ENCODE measurements around the gene ESF1. TPM values are rescaled to one million over a fixed set of nuclear protein-coding genes. Genes with fewer than 3 reads are reported as not detected.

Gene ESF1
- total RNA-seq, 2 donors from 2014 or later, result 12.2 to 13.2 TPM

DNA sequence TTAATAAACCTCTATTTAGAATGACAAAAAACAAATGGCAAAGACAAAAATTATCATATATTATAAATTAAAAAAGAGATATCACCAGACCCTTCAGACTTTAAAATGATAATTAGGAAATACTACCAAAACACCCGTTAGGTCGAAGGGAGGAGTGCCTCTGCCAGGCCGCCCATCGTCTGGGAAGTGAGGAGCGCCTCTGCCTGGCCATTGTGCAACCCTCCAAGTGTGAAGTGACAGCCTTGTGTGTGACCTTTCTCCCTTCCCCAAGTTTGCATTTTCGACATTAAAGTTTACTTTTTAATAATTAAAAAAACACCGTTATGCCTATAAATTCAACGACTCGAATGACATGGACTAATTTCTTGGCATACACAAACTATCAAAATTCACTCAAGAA lies 81.5 kb downstream of the ESF1 start:
- no peak overlapping the region for H3K4me3 Mint-ChIP-seq
- H3K27ac Mint-ChIP-seq, result no peak overlapping the region
- H3K9me3 Mint-ChIP-seq, result no peaks in the 10 kb centered on the region
- ATAC-seq (replicated peaks in 1 of 2) (no peak), DNase-seq (no peak)
- H3K27me3 Mint-ChIP-seq (ENCODE audit: low read depth), result no peaks in the 10 kb centered on the region
- no peaks in the 10 kb centered on the region for H3K4me1 Mint-ChIP-seq (ENCODE audit: low read depth)
- H3K36me3 Mint-ChIP-seq (ENCODE audit: insufficient read depth in 2 of 2), result no peaks in the 10 kb centered on the region

DNA sequence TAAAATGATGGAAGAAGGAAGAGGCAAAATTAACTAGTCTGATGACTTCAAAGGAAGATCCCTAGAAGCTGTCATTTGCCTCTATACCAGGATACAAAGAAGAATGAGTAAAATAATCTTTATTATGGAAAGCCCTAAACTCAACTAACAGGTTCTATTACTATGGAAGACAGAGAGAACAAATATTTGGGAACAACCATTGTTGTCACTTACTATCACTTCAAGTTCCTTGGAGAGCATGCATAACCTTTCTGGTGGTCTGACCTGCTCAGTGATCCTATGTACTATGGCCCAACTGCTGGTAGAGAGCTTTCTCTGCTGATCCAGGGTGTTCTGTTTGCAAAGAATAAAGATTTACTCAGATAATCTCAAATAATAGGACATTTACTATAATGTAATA lies 83.2 kb downstream of the ESF1 start:
- no peaks in the 10 kb centered on the region for H3K4me1 Mint-ChIP-seq (ENCODE audit: low read depth)
- H3K27me3 Mint-ChIP-seq (ENCODE audit: low read depth), result peaks cover 4% of the 10 kb centered on the region
- no peak overlapping the region for H3K27ac Mint-ChIP-seq
- DNase-seq (no peak), ATAC-seq (replicated peaks in 1 of 2) (no peak)
- no peaks in the 10 kb centered on the region for H3K36me3 Mint-ChIP-seq (ENCODE audit: insufficient read depth in 2 of 2)
- no peak overlapping the region for H3K4me3 Mint-ChIP-seq
- no peaks in the 10 kb centered on the region for H3K9me3 Mint-ChIP-seq

DNA sequence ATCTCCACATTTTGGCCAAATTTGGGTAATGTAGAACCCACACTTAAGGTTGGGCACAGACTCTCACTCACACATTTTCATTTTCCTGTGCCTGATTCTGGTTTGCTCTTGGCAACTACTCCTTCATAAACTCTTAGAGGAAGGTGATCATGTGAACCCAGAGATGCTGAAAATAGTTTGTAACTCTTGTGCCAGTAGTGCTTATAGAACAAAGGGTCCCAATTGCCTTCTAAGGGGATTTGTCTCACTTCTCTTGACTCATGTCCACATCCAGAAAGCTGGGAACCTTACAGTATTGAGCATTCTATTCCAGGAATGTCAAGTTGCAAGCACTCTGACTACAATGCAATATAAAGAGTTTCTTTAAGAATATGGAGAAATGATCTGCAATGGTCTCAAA lies 84.0 kb downstream of the ESF1 start:
- Mint-ChIP-seq H3K9me3 (no peaks in the 10 kb centered on the region), H3K4me3 (no peak overlapping the region), H3K27ac (no peak overlapping the region), H3K36me3 (ENCODE audit: insufficient read depth in 2 of 2) (no peaks in the 10 kb centered on the region), H3K4me1 (ENCODE audit: low read depth) (no peaks in the 10 kb centered on the region), H3K27me3 (ENCODE audit: low read depth) (peaks cover 10% of the 10 kb centered on the region)
- DNase-seq (no peak), ATAC-seq (replicated peaks in 1 of 2) (no peak)

DNA sequence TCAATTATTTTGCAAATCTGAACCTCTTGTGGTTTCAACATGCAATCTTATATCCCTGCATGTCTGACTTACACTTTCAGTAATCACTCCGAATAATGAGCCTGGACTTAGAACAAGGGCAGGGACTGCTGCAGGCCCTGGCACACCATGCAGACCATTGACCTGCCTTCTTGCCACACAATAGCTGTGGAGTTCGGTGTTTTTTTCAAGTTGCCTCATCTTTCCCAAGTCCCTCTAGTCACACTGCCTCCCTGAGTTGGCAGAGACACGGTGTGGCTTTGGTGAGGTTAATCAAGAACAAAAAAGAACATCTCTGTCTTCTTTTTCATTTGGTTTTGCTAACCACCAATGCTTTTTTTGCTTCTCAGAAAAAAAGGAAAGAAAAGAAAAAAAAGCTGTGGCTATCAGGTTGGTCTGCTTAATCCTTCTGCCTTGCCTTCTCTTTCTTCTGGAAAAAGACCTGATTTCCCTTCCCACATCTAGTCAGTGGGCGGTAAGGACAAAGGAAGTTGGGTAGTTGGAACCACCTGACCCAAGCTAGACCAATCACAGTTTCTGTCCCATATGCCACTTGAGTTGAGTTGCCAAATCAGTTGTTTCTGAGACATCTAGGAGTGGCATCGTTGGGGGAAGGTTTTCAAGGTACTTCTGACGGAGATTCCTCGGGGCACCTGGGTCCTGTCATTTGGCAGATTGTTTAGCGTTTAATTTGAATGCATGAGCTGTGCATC lies 90.1 kb downstream of the ESF1 start:
- DNase-seq, result no peak
- no peaks in the 10 kb centered on the region for H3K4me1 Mint-ChIP-seq (ENCODE audit: low read depth)
- no peaks in the 10 kb centered on the region for H3K9me3 Mint-ChIP-seq
- no peaks in the 10 kb centered on the region for H3K36me3 Mint-ChIP-seq (ENCODE audit: insufficient read depth in 2 of 2)
- no peak overlapping the region for H3K27ac Mint-ChIP-seq
- H3K27me3 Mint-ChIP-seq (ENCODE audit: low read depth), result peaks cover 10% of the 10 kb centered on the region
- ATAC-seq (replicated peaks in 1 of 2), result no peak
- no peak overlapping the region for H3K4me3 Mint-ChIP-seq

DNA sequence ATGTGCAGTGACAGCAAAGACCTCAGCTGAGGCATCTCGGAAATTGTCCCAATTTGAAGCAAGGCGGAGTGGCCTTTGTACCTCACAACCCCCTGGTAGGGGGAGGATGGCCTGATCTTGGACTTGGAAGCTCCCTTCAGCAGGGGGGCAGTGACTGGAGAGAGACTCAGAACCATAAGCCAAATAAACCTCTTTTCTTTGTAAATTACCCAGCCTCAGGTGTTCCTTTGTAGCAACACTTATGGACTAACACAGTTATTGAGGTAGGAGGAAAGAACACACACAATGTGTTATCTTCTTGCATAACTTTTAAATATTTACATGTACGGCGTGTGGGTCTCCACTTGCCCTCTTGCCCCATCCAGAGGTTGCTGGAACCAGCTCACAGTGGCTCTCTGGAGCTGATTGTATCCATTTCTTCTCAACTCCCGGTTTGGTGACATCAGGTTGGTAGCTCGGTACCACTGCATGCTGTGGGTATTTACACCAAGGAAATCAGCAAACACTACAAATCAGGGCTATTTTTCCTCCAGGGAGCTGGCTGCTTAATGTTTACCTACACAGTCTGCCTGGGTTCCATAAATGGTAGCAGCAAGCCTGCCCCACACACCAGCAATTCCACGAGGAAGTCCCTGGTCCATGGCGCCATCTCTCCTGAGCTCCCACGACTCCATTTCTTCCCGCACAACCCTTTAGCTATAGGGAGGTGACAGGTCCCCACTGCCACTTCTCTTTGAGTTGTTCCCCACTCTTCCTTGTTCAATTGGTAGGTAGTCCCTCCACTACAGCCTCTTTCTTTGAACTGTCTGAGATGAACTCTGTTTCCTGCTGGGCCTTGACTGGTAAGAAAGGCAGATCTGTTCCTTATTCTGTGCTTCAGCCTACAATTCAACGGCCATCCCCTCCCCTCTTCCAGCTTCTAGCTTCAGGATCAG lies 91.7 kb downstream of the ESF1 start:
- H3K27me3 Mint-ChIP-seq (ENCODE audit: low read depth), result peaks cover 16% of the 10 kb centered on the region
- no peaks in the 10 kb centered on the region for H3K36me3 Mint-ChIP-seq (ENCODE audit: insufficient read depth in 2 of 2)
- H3K4me1 Mint-ChIP-seq (ENCODE audit: low read depth), result no peaks in the 10 kb centered on the region
- H3K4me3 Mint-ChIP-seq, result no peak overlapping the region
- H3K27ac Mint-ChIP-seq, result no peak overlapping the region
- DNase-seq (no peak), ATAC-seq (replicated peaks in 1 of 2) (no peak)
- no peaks in the 10 kb centered on the region for H3K9me3 Mint-ChIP-seq

DNA sequence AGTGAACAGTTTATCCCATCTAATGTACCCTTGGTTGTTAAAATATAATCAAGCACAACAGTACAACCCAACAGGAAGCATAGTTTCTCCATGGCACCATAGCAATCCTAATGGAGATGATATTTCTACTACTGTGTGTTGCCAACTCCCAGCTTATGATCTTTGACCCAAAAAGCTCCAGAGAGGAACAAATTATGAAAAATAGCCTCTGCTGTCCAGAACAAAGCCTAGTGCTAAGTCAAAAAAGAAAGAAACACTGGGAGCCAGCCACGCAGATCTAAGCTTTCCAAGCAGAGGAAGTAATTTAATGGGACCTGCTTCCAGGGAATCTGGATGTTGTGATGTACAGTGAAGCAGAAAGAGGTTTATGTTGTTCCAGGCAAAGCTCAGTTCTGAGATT lies 93.8 kb downstream of the ESF1 start:
- no peak overlapping the region for H3K4me3 Mint-ChIP-seq
- no peak for DNase-seq
- H3K9me3 Mint-ChIP-seq, result no peaks in the 10 kb centered on the region
- no peaks in the 10 kb centered on the region for H3K36me3 Mint-ChIP-seq (ENCODE audit: insufficient read depth in 2 of 2)
- H3K4me1 Mint-ChIP-seq (ENCODE audit: low read depth), result no peaks in the 10 kb centered on the region
- ATAC-seq (replicated peaks in 1 of 2), result no peak
- H3K27me3 Mint-ChIP-seq (ENCODE audit: low read depth), result peaks cover 6% of the 10 kb centered on the region
- no peak overlapping the region for H3K27ac Mint-ChIP-seq

DNA sequence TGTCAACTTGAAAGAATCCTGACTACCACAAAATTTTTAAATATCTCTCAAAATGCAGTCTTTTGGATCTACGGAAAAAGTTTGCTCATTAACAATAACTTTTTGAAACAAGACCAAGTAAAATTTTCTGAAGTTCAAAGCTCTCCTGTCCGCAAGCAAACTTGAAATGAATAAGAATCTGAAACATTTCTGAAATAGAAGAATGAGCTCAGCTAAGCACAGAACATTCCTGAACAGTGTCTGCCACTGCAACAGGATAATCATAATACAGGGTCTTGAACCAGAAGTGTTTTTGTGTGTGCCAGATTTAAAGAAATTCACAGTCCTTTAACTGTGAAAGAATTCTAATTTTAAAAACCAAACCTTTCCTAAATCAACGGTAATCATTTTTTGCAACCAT lies 96.9 kb downstream of the ESF1 start:
- Mint-ChIP-seq H3K4me3 (no peak overlapping the region), H3K27me3 (ENCODE audit: low read depth) (peaks cover 21% of the 10 kb centered on the region), H3K9me3 (no peaks in the 10 kb centered on the region), H3K4me1 (ENCODE audit: low read depth) (peaks cover 8% of the 10 kb centered on the region), H3K27ac (no peak overlapping the region), H3K36me3 (ENCODE audit: insufficient read depth in 2 of 2) (no peaks in the 10 kb centered on the region)
- ATAC-seq (replicated peaks in 1 of 2) (no peak), DNase-seq (no peak)

DNA sequence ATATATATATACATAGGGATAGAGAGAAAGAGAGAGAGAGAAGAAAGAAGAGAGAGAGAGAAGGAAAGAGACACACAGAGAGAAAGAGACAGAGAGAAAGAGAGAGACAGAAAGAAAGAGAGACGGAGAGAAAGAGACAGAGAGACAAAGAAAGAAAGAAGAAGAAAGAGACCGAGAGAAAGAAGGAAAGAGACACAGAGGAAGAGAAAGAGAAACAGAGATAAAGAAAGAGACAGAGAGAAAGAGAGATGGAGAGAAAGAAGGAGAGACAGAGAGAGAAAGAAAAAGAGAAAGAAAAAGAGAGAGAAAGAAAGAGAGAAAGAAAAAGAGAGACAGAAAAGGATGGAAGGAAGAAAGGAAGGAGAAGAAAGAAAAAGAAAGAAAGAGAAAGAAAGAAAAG lies 99.1 kb downstream of the ESF1 start:
- Mint-ChIP-seq H3K4me1 (ENCODE audit: low read depth) (peaks cover 8% of the 10 kb centered on the region), H3K4me3 (no peak overlapping the region), H3K9me3 (no peaks in the 10 kb centered on the region), H3K27ac (no peak overlapping the region), H3K36me3 (ENCODE audit: insufficient read depth in 2 of 2) (no peaks in the 10 kb centered on the region), H3K27me3 (ENCODE audit: low read depth) (peaks cover 21% of the 10 kb centered on the region)
- no peak for ATAC-seq (replicated peaks in 1 of 2)
- DNase-seq, result no peak

DNA sequence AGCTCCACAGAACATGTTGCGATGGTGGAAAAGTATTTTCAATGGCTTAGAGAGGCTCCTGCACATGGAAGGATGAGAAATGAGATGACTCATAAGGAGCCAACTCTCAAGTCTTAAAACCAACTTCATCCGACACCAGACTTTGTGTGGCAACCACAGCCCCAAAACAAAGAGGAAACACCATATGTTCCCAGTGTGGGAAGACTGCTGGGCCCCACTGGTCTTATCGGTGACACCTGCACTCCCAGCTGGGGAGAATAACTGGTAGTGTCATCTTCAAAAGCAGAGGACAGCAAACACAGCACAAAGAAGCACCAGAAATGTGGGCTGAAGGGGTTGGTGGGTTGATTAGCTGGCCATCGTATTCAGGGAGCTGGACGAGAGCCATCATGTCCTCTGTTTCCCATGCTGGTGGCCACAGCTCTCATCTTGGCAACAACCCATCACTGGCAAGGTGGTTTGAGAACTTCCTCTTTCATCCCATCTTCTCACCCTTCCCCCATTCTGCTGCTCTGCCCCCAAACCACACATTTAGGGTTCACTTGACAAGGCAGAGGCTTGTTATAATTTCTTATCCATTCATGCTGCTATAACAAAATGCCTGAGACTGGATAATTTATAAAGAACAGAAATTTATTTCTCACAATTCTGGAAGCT lies 100.0 kb downstream of the ESF1 start:
- H3K27me3 Mint-ChIP-seq (ENCODE audit: low read depth), result peaks cover 21% of the 10 kb centered on the region
- H3K4me1 Mint-ChIP-seq (ENCODE audit: low read depth), result peaks cover 8% of the 10 kb centered on the region
- H3K36me3 Mint-ChIP-seq (ENCODE audit: insufficient read depth in 2 of 2), result no peaks in the 10 kb centered on the region
- peak in 1 of 2 donors; percentile 1 for DNase-seq
- ATAC-seq (replicated peaks in 1 of 2), result no peak
- H3K4me3 Mint-ChIP-seq, result no peak overlapping the region
- H3K27ac Mint-ChIP-seq, result no peak overlapping the region
- no peaks in the 10 kb centered on the region for H3K9me3 Mint-ChIP-seq

DNA sequence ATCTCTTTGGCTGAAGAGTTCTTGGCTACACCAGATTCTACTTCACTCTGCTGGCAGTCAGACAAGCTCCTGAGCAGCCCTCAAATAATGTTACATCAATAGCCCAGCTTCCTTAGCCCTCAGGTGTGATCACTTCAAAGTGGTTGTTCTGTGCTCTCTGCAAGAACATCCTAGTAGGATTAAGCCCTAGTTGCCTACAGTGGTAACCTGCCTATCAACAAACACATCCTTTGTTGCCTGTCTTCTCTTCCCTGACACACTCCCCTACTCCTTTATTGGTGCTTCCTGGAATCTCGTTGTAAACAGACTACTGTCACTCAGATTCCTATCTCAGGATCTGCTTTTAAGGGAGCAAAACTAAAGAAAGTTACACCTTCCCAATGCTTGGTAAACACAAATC lies 100.9 kb downstream of the ESF1 start:
- H3K27ac Mint-ChIP-seq, result no peak overlapping the region
- H3K4me3 Mint-ChIP-seq, result no peak overlapping the region
- no peaks in the 10 kb centered on the region for H3K9me3 Mint-ChIP-seq
- ATAC-seq (replicated peaks in 1 of 2) (no peak), DNase-seq (no peak)
- H3K36me3 Mint-ChIP-seq (ENCODE audit: insufficient read depth in 2 of 2), result no peaks in the 10 kb centered on the region
- H3K27me3 Mint-ChIP-seq (ENCODE audit: low read depth), result peaks cover 20% of the 10 kb centered on the region
- peaks cover 8% of the 10 kb centered on the region for H3K4me1 Mint-ChIP-seq (ENCODE audit: low read depth)

DNA sequence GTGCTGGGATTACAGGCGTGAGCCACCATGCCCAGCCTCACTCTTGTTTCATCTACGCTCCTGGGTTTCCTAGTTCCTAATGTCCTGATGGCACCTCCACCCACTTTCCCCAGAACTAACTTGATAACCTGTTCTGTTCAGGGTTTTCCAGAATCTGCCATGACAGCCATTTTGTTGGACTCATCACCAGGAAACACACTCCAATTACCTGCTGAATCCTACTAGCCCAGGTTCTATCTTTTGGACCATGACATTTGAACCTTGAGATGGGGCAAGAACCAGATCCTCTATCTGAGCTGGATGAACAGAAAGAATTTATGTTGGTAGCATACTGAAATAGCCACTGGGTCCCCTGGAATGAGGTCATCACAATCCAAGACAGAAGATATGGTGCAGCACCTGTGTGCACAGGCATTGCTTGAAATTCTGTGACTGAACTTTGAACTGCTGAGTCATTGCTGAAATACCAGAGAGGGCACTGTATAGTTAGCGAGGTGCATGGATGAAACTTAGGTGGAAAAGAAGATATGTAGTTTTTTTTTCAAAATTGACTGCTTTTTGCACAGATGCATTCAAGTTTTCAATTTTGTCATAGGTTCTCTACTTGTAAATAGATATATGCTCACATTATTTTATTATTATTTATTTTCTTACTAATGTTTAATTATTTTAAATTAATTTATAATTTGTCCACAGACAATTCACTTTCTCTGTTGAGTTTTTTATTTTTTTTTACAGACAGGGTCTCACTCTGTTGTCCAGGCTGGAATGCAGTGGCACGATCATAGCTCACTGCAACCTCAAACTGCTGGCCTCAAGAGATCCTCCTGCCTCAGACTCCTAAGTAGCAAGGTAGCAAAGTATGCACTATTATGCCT lies 103.2 kb downstream of the ESF1 start:
- no peaks in the 10 kb centered on the region for H3K9me3 Mint-ChIP-seq
- H3K27me3 Mint-ChIP-seq (ENCODE audit: low read depth), result peaks cover 14% of the 10 kb centered on the region
- ATAC-seq (replicated peaks in 1 of 2) (peak; percentile 44 to 51), DNase-seq (no peak)
- no peaks in the 10 kb centered on the region for H3K36me3 Mint-ChIP-seq (ENCODE audit: insufficient read depth in 2 of 2)
- H3K27ac Mint-ChIP-seq, result no peak overlapping the region
- H3K4me1 Mint-ChIP-seq (ENCODE audit: low read depth), result peaks cover 8% of the 10 kb centered on the region
- no peak overlapping the region for H3K4me3 Mint-ChIP-seq

DNA sequence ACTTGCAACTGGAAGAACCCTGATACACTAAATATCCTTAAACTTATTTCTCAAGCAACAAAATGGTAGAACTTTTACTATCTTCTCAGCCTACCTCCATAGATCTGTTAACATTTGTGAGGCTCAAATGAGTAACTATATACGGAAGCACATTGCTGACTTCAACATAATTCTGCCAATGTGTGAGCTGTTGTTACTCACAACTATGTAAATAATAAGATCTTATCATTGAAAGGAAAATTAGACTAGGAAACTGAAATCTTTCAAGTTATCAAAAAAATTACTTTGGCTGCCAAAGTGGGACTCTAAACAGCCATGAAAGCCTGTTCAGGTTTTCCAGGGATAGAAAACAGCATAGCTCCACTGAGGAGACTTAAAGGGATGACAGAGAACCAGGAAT lies 105.8 kb downstream of the ESF1 start:
- no peak for ATAC-seq (replicated peaks in 1 of 2)
- Mint-ChIP-seq H3K27me3 (ENCODE audit: low read depth) (peaks cover 8% of the 10 kb centered on the region), H3K4me1 (ENCODE audit: low read depth) (no peaks in the 10 kb centered on the region), H3K9me3 (peaks cover 0 to 1% of the 10 kb centered on the region in 2 donors), H3K4me3 (no peak overlapping the region), H3K36me3 (ENCODE audit: insufficient read depth in 2 of 2) (no peaks in the 10 kb centered on the region), H3K27ac (no peak overlapping the region)
- DNase-seq, result no peak

All from activated T-cell treated with anti-CD3 and anti-CD28 coated beads, Interleukin-2, amount 50 U/mL, for 72 hours (primary cell).